Measurements from ENCODE around the gene UGT1A9. TPM values are rescaled to one million over a fixed set of nuclear protein-coding genes. Genes with fewer than 3 reads are reported as not detected.

UGT1A9 gene
- polyA plus RNA-seq, 1 donor from 2014 or later: not detected

- Histone ChIP-seq H3K27ac (ENCODE audit: low read length) (no peak overlapping the region), H3K79me2 (replicated peaks; ENCODE audit: insufficient read depth, low read length) (no peaks in the 10 kb centered on the region), H2AFZ (ENCODE audit: low read depth, low read length) (no peak overlapping the region), H3K9ac (ENCODE audit: low read length) (no peak overlapping the region), H3K9me2 (ENCODE audit: insufficient read depth, low read length) (no peaks in the 10 kb centered on the region), H3K4me2 (ENCODE audit: low read length) (no peak overlapping the region), H3K36me3 (ENCODE audit: insufficient read depth, low read length) (no peaks in the 10 kb centered on the region), H4K20me1 (ENCODE audit: insufficient read depth) (no peaks in the 10 kb centered on the region), H3K4me3 (ENCODE audit: low read length) (no peak overlapping the region), H3K9me3 (ENCODE audit: low read length) (no peaks in the 10 kb centered on the region), H3K27me3 (ENCODE audit: insufficient read depth, low read depth, low read length) (no peaks in the 10 kb centered on the region), H3F3A (ENCODE audit: insufficient read depth, low read length, poor library complexity, severe bottlenecking) (no peaks in the 10 kb centered on the region)
- TF ChIP-seq SMC3 (conservative IDR thresholded peaks at IDR 0.05; ENCODE audit: poor library complexity) (no peak), REST (IDR thresholded peaks at IDR 0.05; ENCODE audit: borderline replicate concordance) (no peak), TAF1 (IDR thresholded peaks at IDR 0.05; ENCODE audit: low read depth) (no peak), RAD21 (conservative IDR thresholded peaks at IDR 0.05) (no peak), CTCF (IDR thresholded peaks at IDR 0.05; ENCODE audit: poor library complexity, severe bottlenecking) (no peak)
Measured at GRCh38 chr2:233820774-233821105, 149.0 kb downstream of the UGT1A9 start.

- Histone ChIP-seq H3F3A (ENCODE audit: insufficient read depth, low read length, poor library complexity, severe bottlenecking) (no peaks in the 10 kb centered on the region), H3K9me2 (ENCODE audit: insufficient read depth, low read length) (no peaks in the 10 kb centered on the region), H4K20me1 (ENCODE audit: insufficient read depth) (no peaks in the 10 kb centered on the region), H3K4me3 (ENCODE audit: low read length) (no peak overlapping the region), H3K36me3 (ENCODE audit: insufficient read depth, low read length) (no peaks in the 10 kb centered on the region), H3K79me2 (replicated peaks; ENCODE audit: insufficient read depth, low read length) (no peaks in the 10 kb centered on the region), H3K9me3 (ENCODE audit: low read length) (no peaks in the 10 kb centered on the region), H3K27ac (ENCODE audit: low read length) (no peak overlapping the region), H2AFZ (ENCODE audit: low read depth, low read length) (no peak overlapping the region), H3K4me2 (ENCODE audit: low read length) (no peak overlapping the region), H3K27me3 (ENCODE audit: insufficient read depth, low read depth, low read length) (no peaks in the 10 kb centered on the region), H3K9ac (ENCODE audit: low read length) (no peak overlapping the region)
- TF ChIP-seq MXI1 (conservative IDR thresholded peaks at IDR 0.05; ENCODE audit: poor library complexity, severe bottlenecking) (no peak), POLR2AphosphoS5 (IDR thresholded peaks at IDR 0.05) (no peak), EZH2 (IDR thresholded peaks at IDR 0.05; ENCODE audit: borderline replicate concordance, insufficient read depth, low read length, poor library complexity, severe bottlenecking) (no peak), TAF1 (IDR thresholded peaks at IDR 0.05; ENCODE audit: low read depth) (no peak), SMC3 (conservative IDR thresholded peaks at IDR 0.05; ENCODE audit: poor library complexity) (no peak), CTCF (IDR thresholded peaks at IDR 0.05; ENCODE audit: poor library complexity, severe bottlenecking) (no peak), RAD21 (conservative IDR thresholded peaks at IDR 0.05) (no peak), REST (IDR thresholded peaks at IDR 0.05; ENCODE audit: borderline replicate concordance) (no peak), EP300 (conservative IDR thresholded peaks at IDR 0.05; ENCODE audit: poor library complexity, severe bottlenecking) (no peak)
Measured at GRCh38 chr2:233821196-233821595, 149.5 kb downstream of the UGT1A9 start.

Measured in neural cell (in vitro differentiated cells).